A172 (cell line): ENCODE measurements around the gene HEATR3. TPM values are rescaled to one million over a fixed set of nuclear protein-coding genes. Genes with fewer than 3 reads are reported as not detected.

Source experiments
- DNase-seq: peaks from one replicate; pipeline ENCODE4 v3.0.0-alpha.2; 2015; ENCODE audit warnings: low spot score
- total RNA-seq: library from RNA; depleted of rRNA; stranded (reverse); fragments of >200 nt; shearing (Covaris generic); gene quantifications from 2 replicates; pipeline ENCODE4 v1.2.3, GENCODE V29; 2014

HEATR3 gene
- total RNA-seq, 1 experiment from 2014 or later = 38.7 TPM

DNA sequence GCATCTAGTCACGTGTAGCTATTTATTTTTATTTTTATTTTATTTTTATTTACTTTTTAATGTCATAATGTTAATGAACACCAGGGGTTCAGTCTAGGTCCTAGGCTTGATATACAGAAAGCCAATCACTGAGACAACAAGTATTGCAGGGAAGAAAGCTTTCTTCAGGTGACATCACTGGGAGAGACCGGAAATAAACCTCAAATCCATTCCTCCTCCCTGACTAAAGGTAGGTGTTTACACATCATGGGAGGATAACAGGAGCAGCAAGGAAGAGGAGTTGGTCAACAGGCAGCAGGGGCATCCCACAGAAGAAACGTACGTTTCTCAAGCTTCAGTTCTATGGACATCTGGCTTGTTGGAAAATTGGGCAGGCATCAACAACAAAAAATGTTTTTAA lies 9.5 kb upstream of the HEATR3 start:
- DNase-seq = no peak

- no peak for DNase-seq
Observed at GRCh38 chr16:50058091-50058771, 7.5 kb upstream of the HEATR3 start.

GRCh38 chr16:50059111-50059510 lies 6.7 kb upstream of the HEATR3 start:
- DNase-seq = no peak

- no peak for DNase-seq
Observed at GRCh38 chr16:50059669-50060068, 6.1 kb upstream of the HEATR3 start.

- DNase-seq = no peak
Observed at GRCh38 chr16:50061326-50061725, 4.4 kb upstream of the HEATR3 start.

- DNase-seq = no peak
Observed at GRCh38 chr16:50065241-50065623, 538 bp upstream of the HEATR3 start.

- DNase-seq = no peak
Observed at GRCh38 chr16:50066482-50067289, 916 bp downstream of the HEATR3 start.

GRCh38 chr16:50067290-50067853 lies 1.6 kb downstream of the HEATR3 start:
- peak; percentile 49 for DNase-seq

GRCh38 chr16:50068550-50068949 lies 2.8 kb downstream of the HEATR3 start:
- no peak for DNase-seq

DNA sequence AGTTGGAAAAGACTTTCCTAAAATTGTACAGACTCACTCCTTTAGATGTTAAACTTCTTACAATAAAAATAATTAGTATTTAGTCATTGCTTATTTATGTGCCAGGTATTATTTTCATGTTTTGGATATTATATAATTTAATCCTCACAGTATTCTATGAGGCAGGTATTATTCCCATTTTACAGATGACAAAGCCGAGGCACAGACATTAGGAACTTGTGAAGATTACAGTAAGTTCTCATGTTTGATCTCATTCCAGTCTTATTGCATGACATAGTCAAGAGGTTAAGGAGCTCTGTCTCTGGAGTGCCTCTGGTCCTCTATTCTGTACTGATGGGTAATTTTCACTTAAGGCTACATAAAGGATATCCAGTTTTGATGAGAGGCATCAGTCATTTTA lies 3.3 kb downstream of the HEATR3 start:
- DNase-seq = no peak

GRCh38 chr16:50071075-50071671 lies 5.4 kb downstream of the HEATR3 start:
- DNase-seq = no peak

DNA sequence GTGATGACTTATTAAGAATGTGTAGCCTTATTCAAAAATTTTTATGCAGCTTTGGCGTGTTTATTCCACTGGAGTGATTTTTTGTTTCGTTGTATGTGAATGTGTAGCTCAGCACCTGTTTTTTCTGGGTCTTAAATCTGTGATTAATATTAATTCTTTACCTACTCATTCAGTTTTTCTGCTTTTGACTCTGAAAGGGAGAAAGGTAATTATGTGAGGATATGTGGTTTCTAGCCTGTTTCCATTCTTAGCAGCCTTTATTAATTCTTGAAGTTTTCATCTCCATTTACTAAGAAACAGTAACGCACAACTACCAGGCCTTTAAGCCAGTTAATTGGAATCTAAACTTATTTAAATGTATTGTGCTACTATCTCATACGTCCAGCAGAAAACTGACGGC lies 7.0 kb downstream of the HEATR3 start:
- no peak for DNase-seq

GRCh38 chr16:50079397-50080140 lies 13.8 kb downstream of the HEATR3 start:
- no peak for DNase-seq

DNA sequence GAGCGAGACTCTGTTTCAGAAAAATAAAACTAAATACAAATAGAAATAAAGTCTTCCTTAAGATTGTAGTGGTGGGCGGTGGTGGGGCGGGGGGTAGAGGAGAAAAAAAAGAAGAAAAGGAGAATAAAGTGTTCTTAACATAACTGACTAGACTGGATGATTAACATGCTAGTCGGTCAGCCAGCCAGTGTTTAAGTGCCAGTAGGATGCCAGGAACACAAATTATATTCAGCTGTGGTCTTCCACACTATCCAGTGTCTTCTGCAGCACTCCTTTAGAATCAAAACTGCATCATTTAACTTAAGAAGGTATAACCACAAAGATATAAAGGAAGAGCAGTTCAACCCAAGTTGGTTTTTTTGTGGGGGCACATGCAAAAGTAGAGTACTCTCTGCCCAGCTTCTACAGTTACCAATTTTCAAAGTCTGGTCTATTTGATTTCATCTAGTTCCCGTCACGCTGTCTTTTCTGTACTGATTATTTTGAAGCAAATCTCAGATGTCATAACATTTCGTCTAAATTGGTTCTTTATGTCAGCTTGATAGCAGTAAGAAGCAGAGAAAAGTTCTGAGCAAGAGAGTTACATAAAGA lies 15.8 kb downstream of the HEATR3 start:
- no peak for DNase-seq

- DNase-seq = no peak
Observed at GRCh38 chr16:50083996-50084395, 18.2 kb downstream of the HEATR3 start.

DNA sequence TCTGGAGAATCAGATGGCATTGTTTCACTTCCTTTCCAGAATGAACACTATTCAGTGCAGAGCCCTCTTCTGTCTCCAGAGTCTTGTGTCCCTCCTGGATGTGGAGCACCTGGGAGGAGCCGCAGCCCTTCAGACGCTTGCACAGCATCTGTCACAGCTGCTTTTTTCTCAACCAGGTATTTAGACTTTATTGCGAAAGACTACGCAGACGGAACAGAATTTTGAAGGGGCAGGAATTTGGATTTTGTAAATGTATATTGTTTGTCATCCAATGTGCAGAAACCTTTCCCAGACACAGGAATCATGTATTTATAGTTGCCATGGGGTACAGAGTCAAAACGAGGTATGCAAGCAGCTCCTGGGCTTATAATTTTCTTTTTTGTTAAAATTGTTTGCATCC lies 20.4 kb downstream of the HEATR3 start:
- no peak for DNase-seq

DNA sequence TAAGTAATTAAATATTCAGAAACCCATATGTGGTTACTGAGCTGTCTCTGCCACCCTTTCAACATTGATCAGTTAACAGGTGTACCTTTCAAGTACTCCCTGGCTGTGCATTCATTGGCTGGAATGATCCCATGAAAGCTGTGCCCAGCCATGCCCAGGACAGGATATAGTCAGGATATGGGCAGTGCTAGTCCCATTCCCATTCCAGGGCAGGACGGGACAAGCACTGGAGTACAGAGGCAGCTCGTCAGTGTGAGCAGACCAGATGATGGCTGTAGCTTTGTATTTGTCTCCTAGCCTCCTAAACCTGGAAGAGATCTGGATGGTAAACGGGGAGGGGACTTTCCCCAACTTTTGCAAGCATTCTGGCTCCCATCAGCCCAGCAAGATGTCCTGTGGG lies 22.5 kb downstream of the HEATR3 start:
- DNase-seq = no peak

DNA sequence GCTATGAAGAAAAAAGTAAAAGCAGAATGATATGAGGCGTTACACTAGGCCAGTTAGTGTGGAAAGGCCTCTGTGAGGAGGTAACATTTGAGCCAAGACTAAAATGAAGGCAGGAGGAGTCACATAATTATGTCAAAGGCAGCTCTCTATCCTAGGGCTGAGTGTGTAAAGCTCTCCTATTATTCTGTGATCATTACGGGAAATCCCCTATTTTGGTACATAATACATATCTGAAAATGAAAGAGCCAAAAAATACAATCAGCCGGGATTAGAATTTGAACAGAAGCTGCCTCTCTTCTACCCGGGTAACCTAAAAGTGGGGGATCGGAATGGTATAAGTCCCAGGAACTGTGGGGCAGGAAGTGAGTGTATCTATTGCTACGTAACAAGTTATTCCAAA lies 27.1 kb downstream of the HEATR3 start:
- DNase-seq = no peak

GRCh38 chr16:50093607-50094539 lies 28.1 kb downstream of the HEATR3 start:
- no peak for DNase-seq

- peak; percentile 76 for DNase-seq
Observed at GRCh38 chr16:50096791-50097190, 31.0 kb downstream of the HEATR3 start.
